Fibroblast of lung (primary cell): ENCODE measurements around the gene ATP10B. TPM values are rescaled to one million over a fixed set of nuclear protein-coding genes. Genes with fewer than 3 reads are reported as not detected.

Experiments used
- DNase-seq, 2 donors: peaks; one replicate each; pipeline versions ENCODE4 v3.0.0 to v3.0.0-alpha.2; 2010; ENCODE audit warnings: low read depth in 2 of 2
- H2AFZ ChIP-seq: 2 replicates; pipeline ENCODE4 v1.5.1; 2012; ENCODE audit warnings: low read length, control low read depth, inconsistent platforms
- H3K27ac ChIP-seq: 2 replicates; pipeline ENCODE4 v1.5.1; 2011; ENCODE audit warnings: low read length, control low read depth; ENCODE audit not compliant: insufficient read depth
- H3K27me3 ChIP-seq: 2 replicates; pipeline ENCODE4 v1.5.1; 2011; ENCODE audit warnings: mild to moderate bottlenecking, low read length; ENCODE audit not compliant: control insufficient read depth, insufficient read depth
- H3K36me3 ChIP-seq: 2 replicates; pipeline ENCODE4 v1.5.1; 2011; ENCODE audit warnings: low read length; ENCODE audit not compliant: control insufficient read depth, insufficient read depth
- H3K4me1 ChIP-seq: 2 replicates; pipeline ENCODE4 v1.5.1; 2011; ENCODE audit warnings: low read length; ENCODE audit not compliant: control insufficient read depth, insufficient read depth; ENCODE audit errors: extremely low read depth
- H3K4me2 ChIP-seq: 2 replicates; pipeline ENCODE4 v1.5.1; 2011; ENCODE audit warnings: low read length, control low read depth; ENCODE audit not compliant: insufficient read depth; ENCODE audit errors: extremely low read depth
- H3K4me3 ChIP-seq, 4 experiments: fragments of 200-600 bp in 1 of 4; sonication (generic) in 1 of 4; replicated peaks in 1 of 4; 2 replicates each; pipeline ENCODE4 v1.5.1; 2011 to 2016; ENCODE audit warnings: low read length in 4 of 4, low read depth in 3 of 4, mild to moderate bottlenecking in 3 of 4, control low read depth in 2 of 4, inconsistent platforms in 1 of 4, mixed read lengths in 1 of 4; ENCODE audit not compliant: insufficient read depth in 1 of 4; ENCODE audit errors: control extremely low read depth in 1 of 4
- H3K79me2 ChIP-seq: 2 replicates; pipeline ENCODE4 v1.5.1; 2012; ENCODE audit warnings: mild to moderate bottlenecking, low read length, inconsistent platforms; ENCODE audit not compliant: control insufficient read depth, insufficient read depth
- H3K9ac ChIP-seq: 2 replicates; pipeline ENCODE4 v1.5.1; 2011; ENCODE audit warnings: mild to moderate bottlenecking, low read length, control low read depth; ENCODE audit not compliant: insufficient read depth
- H3K9me3 ChIP-seq: 2 replicates; pipeline ENCODE4 v1.5.1; 2012; ENCODE audit warnings: low read depth, low read length; ENCODE audit not compliant: control insufficient read depth, insufficient read depth
- H4K20me1 ChIP-seq: 2 replicates; pipeline ENCODE4 v1.5.1; 2011; ENCODE audit warnings: low read length; ENCODE audit not compliant: control insufficient read depth, insufficient read depth; ENCODE audit errors: extremely low read depth
- CTCF ChIP-seq, 2 donors: IDR thresholded peaks in 1 of 2; conservative IDR thresholded peaks in 1 of 2; 1 replicate in 1 of 2; 2 replicates in 1 of 2; pipeline ENCODE4 v1.5.1; 2011 to 2012; ENCODE audit warnings: low read length in 2 of 2, control low read depth in 1 of 2, inconsistent platforms in 1 of 2, low read depth in 1 of 2, mild to moderate bottlenecking in 1 of 2
- EZH2 ChIP-seq: IDR thresholded peaks from 2 replicates; pipeline ENCODE4 v1.5.1; 2012; ENCODE audit warnings: low read length, control low read depth, mild to moderate bottlenecking; ENCODE audit errors: missing control alignments
- polyA plus RNA-seq, 2 donors: library from polyadenylated mRNA; depleted of rRNA in 1 of 2; stranded (reverse) in 1 of 2; unstranded in 1 of 2; fragments of >200 nt; gene quantifications; 2 replicates each; pipeline ENCODE4 v1.2.1, GENCODE V29; 2011 to 2012; ENCODE audit warnings: missing spikeins in 1 of 2
- total RNA-seq: library from RNA; depleted of rRNA; stranded (reverse); fragments of >200 nt; gene quantifications from 2 replicates; pipeline ENCODE4 v1.2.1, GENCODE V29; 2014

ATP10B gene
- total and polyA plus RNA-seq, 2 donors (not counting 1 experiment from before 2014, with no cell fraction given) = not detected

GRCh38 chr5:160635046-160635445 lies 217.0 kb downstream of the ATP10B start:
- TF ChIP-seq CTCF (conservative IDR thresholded peaks at IDR 0.05 in 1 of 2, IDR thresholded peaks at IDR 0.05 in 1 of 2; ENCODE audit: low read depth in 1 of 2, low read length in 2 of 2) (no peak), EZH2 (no peak)
- no peaks in the 10 kb centered on the region for H3K79me2 ChIP-seq
- no peak overlapping the region for H3K4me3 ChIP-seq

GRCh38 chr5:160629003-160629402 lies 223.0 kb downstream of the ATP10B start:
- no peaks in the 10 kb centered on the region for H3K36me3 ChIP-seq
- no peaks in the 10 kb centered on the region for H3K4me1 ChIP-seq
- H3K27me3 ChIP-seq = no peaks in the 10 kb centered on the region
- DNase-seq = no peak
- TF ChIP-seq EZH2 (no peak), CTCF (conservative IDR thresholded peaks at IDR 0.05 in 1 of 2, IDR thresholded peaks at IDR 0.05 in 1 of 2; ENCODE audit: low read depth in 1 of 2, low read length in 2 of 2) (no peak)
- H3K4me2 ChIP-seq = no peak overlapping the region
- H3K9me3 ChIP-seq = no peaks in the 10 kb centered on the region
- H3K4me3 ChIP-seq = no peak overlapping the region
- no peak overlapping the region for H3K27ac ChIP-seq
- H4K20me1 ChIP-seq = no peaks in the 10 kb centered on the region
- H2AFZ ChIP-seq = no peak overlapping the region
- no peaks in the 10 kb centered on the region for H3K79me2 ChIP-seq
- no peak overlapping the region for H3K9ac ChIP-seq

More at GRCh38 chr5:160635046-160635445, 217.0 kb downstream of the ATP10B start:
- Histone ChIP-seq H2AFZ (no peak overlapping the region), H3K36me3 (no peaks in the 10 kb centered on the region), H3K27me3 (no peaks in the 10 kb centered on the region), H4K20me1 (no peaks in the 10 kb centered on the region), H3K9me3 (no peaks in the 10 kb centered on the region), H3K27ac (no peak overlapping the region), H3K4me2 (no peak overlapping the region), H3K4me1 (no peaks in the 10 kb centered on the region), H3K9ac (no peak overlapping the region)
- DNase-seq = no peak

GRCh38 chr5:160628619-160628968 lies 223.4 kb downstream of the ATP10B start:
- no peaks in the 10 kb centered on the region for H3K4me1 ChIP-seq
- H3K79me2 ChIP-seq = no peaks in the 10 kb centered on the region
- no peak overlapping the region for H3K9ac ChIP-seq
- no peaks in the 10 kb centered on the region for H3K36me3 ChIP-seq
- H3K4me3 ChIP-seq = no peak overlapping the region
- no peak for TF ChIP-seq EZH2
- TF ChIP-seq CTCF (conservative IDR thresholded peaks at IDR 0.05 in 1 of 2, IDR thresholded peaks at IDR 0.05 in 1 of 2; ENCODE audit: low read depth in 1 of 2, low read length in 2 of 2) = no peak
- no peaks in the 10 kb centered on the region for H3K9me3 ChIP-seq
- DNase-seq = no peak
- no peak overlapping the region for H3K27ac ChIP-seq
- H4K20me1 ChIP-seq = no peaks in the 10 kb centered on the region
- no peaks in the 10 kb centered on the region for H3K27me3 ChIP-seq
- H2AFZ ChIP-seq = no peak overlapping the region
- no peak overlapping the region for H3K4me2 ChIP-seq
